HG02970 (cell line): ENCODE measurements around the gene FHDC1.

Source experiments
- ATAC-seq: cut with Tn5 transposase; IDR thresholded peaks from one replicate; pipeline ENCODE4 v1.9.1; 2021; ENCODE audit warnings: mild to moderate bottlenecking, moderate library complexity, moderate number of reproducible peaks; ENCODE audit not compliant: unreplicated experiment, low FRiP score

Gene FHDC1

GRCh38 chr4:153028535-153028934 lies 92.4 kb downstream of the FHDC1 start:
- ATAC-seq: no peak
